Gastrocnemius medialis (tissue), 4 donors: ENCODE measurements around the gene OPCML. TPM values are rescaled to one million over a fixed set of nuclear protein-coding genes. Genes with fewer than 3 reads are reported as not detected.

Experiments used
- ATAC-seq, 2 donors: fragments of 150-250 bp; one replicate each; pipeline ENCODE4 v1.9.1; 2016
- DNase-seq, 2 donors: peaks; one replicate each; pipeline ENCODE4 v3.0.0-alpha.2; 2019
- H3K27ac ChIP-seq, 4 donors: fragments of 200-600 bp; sonication (generic); 1 replicate in 1 of 4; 2 replicates in 3 of 4; pipeline ENCODE4 v1.5.1; 2016 to 2018; ENCODE audit warnings: mild to moderate bottlenecking in 2 of 4, moderate library complexity in 1 of 4
- H3K27me3 ChIP-seq, 3 donors: fragments of 200-600 bp; sonication (generic) in 2 of 3; 1 replicate in 1 of 3; 2 replicates in 2 of 3; pipeline versions ENCODE4 v1.5.1 to v1.6.0; 2016 to 2019; ENCODE audit warnings: mild to moderate bottlenecking in 1 of 3, moderate library complexity in 1 of 3
- H3K36me3 ChIP-seq, 2 donors: fragments of 200-600 bp; sonication (generic) in 1 of 2; one replicate each; pipeline ENCODE4 v1.5.1; 2017 to 2018
- H3K4me1 ChIP-seq, 2 donors: fragments of 200-600 bp; sonication (generic) in 1 of 2; one replicate each; pipeline ENCODE4 v1.5.1; 2016 to 2017; ENCODE audit warnings: mild to moderate bottlenecking in 2 of 2
- H3K4me3 ChIP-seq, 4 donors: fragments of 200-600 bp; sonication (generic) in 3 of 4; 1 replicate in 1 of 4; 2 replicates in 3 of 4; pipeline ENCODE4 v1.5.1; 2016 to 2019; ENCODE audit warnings: mild to moderate bottlenecking in 2 of 4
- H3K9me3 ChIP-seq, 3 donors: fragments of 200-600 bp; sonication (generic) in 2 of 3; 1 replicate in 1 of 3; 2 replicates in 2 of 3; pipeline ENCODE4 v1.5.1; 2016 to 2019
- POLR2A ChIP-seq, 2 donors: fragments of 450-650 bp; IDR thresholded peaks; one replicate each; pipeline ENCODE4 v1.6.1; 2017; ENCODE audit warnings: antibody characterized with exemption in 2 of 2, mild to moderate bottlenecking in 2 of 2, moderate library complexity in 2 of 2
- in situ Hi-C, 4 donors: fragments of 200-750 bp; cut with MboI; loops; one replicate each; pipeline versions ENCODE4 v1.15.0 to v1.8.0; 2017; ENCODE audit warnings: low sequenced_read_pairs in 4 of 4
- intact Hi-C: fragments of 100-400 bp; cut with DNase I; formaldehyde crosslinking; loops from one replicate; pipeline ENCODE4 v1.15.1; 2023; ENCODE audit warnings: low total_unique reads
- total RNA-seq, 4 donors: library from RNA; depleted of rRNA; stranded (reverse); fragments of >200 nt; gene quantifications; one replicate each; pipeline versions ENCODE4 v1.1.0 to v1.2.3, GENCODE V29; 2016
- TF ChIP-seq, protein P1 (sequence below), 5 experiments: fragments of 450-650 bp in 3 of 5; fragments of 200-600 bp in 2 of 5; sonication (generic) in 2 of 5; IDR thresholded peaks in 4 of 5; conservative IDR thresholded peaks in 1 of 5; 1 replicate in 4 of 5; 2 replicates in 1 of 5; pipeline ENCODE4 v1.5.1; 2016 to 2019; ENCODE audit warnings: antibody characterized with exemption in 5 of 5, mild to moderate bottlenecking in 3 of 5, moderate library complexity in 3 of 5

OPCML gene
- total RNA-seq, 4 donors from 2014 or later, result not detected

DNA sequence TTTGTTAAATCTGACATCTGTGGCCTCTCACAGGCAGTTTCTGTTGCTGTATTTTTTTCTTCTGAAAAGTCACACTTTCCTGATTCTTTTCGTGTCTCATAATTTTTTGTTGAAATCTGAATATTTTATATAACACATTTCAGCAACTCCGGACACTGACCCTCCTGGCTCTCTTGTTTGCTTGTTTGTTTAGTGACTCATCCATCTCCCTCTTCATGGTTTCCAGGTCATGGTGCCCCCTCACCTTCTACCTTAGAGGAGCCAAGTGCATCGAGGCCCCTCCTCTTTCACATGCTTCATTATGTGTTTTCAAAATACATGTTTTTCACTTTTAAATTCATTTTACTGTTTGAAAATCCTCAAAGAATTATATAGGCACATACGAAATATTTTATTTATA is 562.4 kb downstream of the OPCML start:
- Histone ChIP-seq H3K27me3 (no peaks in the 10 kb centered on the region), H3K27ac (no peak overlapping the region), H3K9me3 (no peaks in the 10 kb centered on the region), H3K36me3 (no peaks in the 10 kb centered on the region), H3K4me3 (no peak overlapping the region), H3K4me1 (no peaks in the 10 kb centered on the region)
- DNase-seq, result no peak
- intact Hi-C loops (no loop called here), in situ Hi-C loops (no loop called here)
- TF ChIP-seq, protein P1, sequence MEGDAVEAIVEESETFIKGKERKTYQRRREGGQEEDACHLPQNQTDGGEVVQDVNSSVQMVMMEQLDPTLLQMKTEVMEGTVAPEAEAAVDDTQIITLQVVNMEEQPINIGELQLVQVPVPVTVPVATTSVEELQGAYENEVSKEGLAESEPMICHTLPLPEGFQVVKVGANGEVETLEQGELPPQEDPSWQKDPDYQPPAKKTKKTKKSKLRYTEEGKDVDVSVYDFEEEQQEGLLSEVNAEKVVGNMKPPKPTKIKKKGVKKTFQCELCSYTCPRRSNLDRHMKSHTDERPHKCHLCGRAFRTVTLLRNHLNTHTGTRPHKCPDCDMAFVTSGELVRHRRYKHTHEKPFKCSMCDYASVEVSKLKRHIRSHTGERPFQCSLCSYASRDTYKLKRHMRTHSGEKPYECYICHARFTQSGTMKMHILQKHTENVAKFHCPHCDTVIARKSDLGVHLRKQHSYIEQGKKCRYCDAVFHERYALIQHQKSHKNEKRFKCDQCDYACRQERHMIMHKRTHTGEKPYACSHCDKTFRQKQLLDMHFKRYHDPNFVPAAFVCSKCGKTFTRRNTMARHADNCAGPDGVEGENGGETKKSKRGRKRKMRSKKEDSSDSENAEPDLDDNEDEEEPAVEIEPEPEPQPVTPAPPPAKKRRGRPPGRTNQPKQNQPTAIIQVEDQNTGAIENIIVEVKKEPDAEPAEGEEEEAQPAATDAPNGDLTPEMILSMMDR (IDR thresholded peaks at IDR 0.05 in 4 of 5, conservative IDR thresholded peaks at IDR 0.05 in 1 of 5), result no peak
- TF ChIP-seq POLR2A (IDR thresholded peaks at IDR 0.05), result no peak
- ATAC-seq, result no peak

DNA sequence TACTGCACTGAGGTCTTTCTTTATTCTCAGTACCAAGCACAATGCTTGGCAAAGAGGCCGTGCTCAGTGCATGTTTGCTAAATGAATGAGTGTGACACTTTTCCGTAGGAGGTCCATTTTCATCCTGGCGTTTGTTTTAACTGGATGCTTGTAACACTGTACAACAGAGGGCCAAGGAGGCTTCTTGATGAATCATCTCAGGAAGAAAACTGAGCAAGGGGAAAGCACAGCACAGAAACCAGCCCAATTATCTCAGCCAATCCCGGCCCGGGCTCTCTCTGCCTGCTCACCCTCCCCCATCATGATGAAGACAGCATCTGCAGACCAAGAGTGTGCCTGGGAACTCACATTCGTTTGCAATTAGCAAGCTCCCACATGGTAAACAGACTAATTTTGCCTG is 570.3 kb downstream of the OPCML start:
- no peaks in the 10 kb centered on the region for H3K9me3 ChIP-seq
- H3K36me3 ChIP-seq, result no peaks in the 10 kb centered on the region
- no peak overlapping the region for H3K27ac ChIP-seq
- TF ChIP-seq POLR2A (IDR thresholded peaks at IDR 0.05), result no peak
- TF ChIP-seq, protein P1 (IDR thresholded peaks at IDR 0.05 in 4 of 5, conservative IDR thresholded peaks at IDR 0.05 in 1 of 5), result no peak
- no peak for DNase-seq
- H3K4me3 ChIP-seq, result no peak overlapping the region
- no peak for ATAC-seq
- in situ Hi-C loops (no loop called here), intact Hi-C loops (no loop called here)
- H3K4me1 ChIP-seq, result no peaks in the 10 kb centered on the region
- H3K27me3 ChIP-seq, result peaks cover 0 to 7% (median 0%) of the 10 kb centered on the region in 3 donors

DNA sequence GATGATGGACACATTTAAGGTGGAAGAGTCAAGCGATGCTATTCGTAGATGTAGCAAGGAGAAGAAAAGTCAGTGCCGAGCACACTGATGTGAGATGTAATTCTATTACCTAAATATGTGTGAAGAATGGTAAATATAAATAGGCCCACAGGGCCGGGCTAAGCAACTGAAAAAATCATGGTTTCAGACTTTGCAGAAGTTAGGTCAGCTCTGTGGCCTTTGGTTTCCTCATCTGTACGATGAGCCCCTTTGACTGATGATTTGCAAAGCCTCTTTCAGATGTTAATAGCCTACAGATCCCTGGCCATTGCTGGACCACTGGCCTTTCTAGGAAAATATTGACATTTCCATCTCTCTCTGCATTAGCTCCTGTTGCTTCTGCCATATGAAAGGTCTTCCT is 570.8 kb downstream of the OPCML start:
- no peaks in the 10 kb centered on the region for H3K36me3 ChIP-seq
- DNase-seq, result no peak
- intact Hi-C loops, result no loop called here

DNA sequence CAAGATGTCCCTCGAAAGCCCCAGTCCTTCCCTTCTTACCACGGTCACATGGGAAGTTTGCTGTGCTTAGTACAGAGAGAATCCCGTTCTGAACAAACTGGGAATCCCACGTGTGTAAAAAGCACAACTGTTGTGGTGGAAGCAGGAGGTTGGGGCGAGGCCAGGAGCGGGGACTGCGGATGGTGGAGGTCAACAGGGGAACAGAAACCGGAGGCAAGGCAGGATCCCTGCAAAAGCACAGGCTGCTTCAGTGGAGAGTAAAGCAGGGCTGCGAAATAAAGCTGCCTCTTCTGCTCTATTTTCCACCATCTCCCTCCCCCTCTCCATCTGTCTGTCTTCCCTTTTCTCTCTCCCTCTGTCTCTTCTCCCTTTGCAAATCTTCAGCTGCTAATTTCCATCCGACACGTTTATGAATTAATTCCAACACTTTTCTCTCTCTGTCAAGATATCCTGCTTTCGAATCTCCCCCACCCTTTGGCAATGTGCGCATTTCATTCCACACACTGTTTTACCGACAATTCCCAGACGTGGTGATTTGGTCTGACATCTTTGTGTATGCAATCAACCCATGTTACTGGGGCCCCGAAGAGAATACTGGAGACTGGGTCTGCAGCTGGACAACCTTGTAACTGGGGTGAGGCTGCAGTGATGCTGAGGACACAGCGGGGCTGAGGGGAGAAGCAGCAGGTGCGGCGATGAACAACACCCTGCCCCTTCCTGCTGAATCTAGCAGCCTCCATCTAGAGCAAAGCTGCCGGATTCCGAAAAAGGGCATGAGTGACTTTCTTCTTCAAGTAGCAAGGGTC is 571.8 kb downstream of the OPCML start:
- intact Hi-C loops, result no loop called here

More for the DNA sequence above, 570.8 kb downstream of the OPCML start:
- Histone ChIP-seq H3K4me1 (no peaks in the 10 kb centered on the region), H3K4me3 (no peak overlapping the region), H3K9me3 (no peaks in the 10 kb centered on the region), H3K27ac (no peak overlapping the region), H3K27me3 (peaks cover 0 to 7% (median 0%) of the 10 kb centered on the region in 3 donors)
- in situ Hi-C loops, result no loop called here
- TF ChIP-seq, protein P1 (IDR thresholded peaks at IDR 0.05 in 4 of 5, conservative IDR thresholded peaks at IDR 0.05 in 1 of 5), result no peak
- no peak for TF ChIP-seq POLR2A (IDR thresholded peaks at IDR 0.05)
- no peak for ATAC-seq

More for the DNA sequence above, 571.8 kb downstream of the OPCML start:
- H3K27me3 ChIP-seq, result peaks cover 0 to 7% (median 0%) of the 10 kb centered on the region in 3 donors
- in situ Hi-C loops, result no loop called here
- TF ChIP-seq, protein P1 (IDR thresholded peaks at IDR 0.05 in 4 of 5, conservative IDR thresholded peaks at IDR 0.05 in 1 of 5), result no peak
- no peak for TF ChIP-seq POLR2A (IDR thresholded peaks at IDR 0.05)
- H3K4me3 ChIP-seq, result no peak overlapping the region
- H3K36me3 ChIP-seq, result no peaks in the 10 kb centered on the region
- no peak overlapping the region for H3K27ac ChIP-seq
- DNase-seq (no peak), ATAC-seq (no peak)
- no peaks in the 10 kb centered on the region for H3K4me1 ChIP-seq
- no peaks in the 10 kb centered on the region for H3K9me3 ChIP-seq
